ENCODE results near the gene HMGXB3.
A peak's percentile ranks its signal among the peaks of the same experiment; 100 is the strongest.

HMGXB3 gene

DNA sequence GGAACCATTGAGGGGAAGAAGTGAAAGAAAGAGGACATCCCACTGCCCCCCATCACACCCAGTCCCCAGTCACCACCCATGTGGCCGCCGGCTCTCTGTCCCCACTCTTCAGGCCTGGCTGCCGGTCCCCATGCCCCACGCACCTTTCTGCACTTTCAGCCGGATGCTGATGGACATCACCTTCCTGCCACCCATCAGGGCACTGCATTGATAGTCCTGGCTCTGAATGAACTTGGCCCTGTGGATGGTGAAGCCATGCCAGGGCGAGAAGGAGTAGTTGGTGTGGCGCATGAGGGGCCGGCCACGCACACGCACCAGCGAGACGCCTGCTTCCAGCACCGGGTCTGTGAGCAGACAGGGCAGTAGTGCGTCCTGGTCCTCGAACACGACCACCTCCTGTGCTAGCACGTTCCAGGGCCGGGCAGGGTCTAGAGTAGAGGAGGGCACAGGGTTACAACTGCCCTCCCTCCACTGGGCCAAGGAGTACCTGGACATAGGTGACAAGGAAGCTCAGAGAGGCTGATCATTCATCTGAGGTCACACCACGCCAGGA is 79.4 kb downstream of the HMGXB3 start:
- no peak for DNase-seq (ENCODE audit: low read depth in 1 of 2, low spot score in 1 of 2)

DNA sequence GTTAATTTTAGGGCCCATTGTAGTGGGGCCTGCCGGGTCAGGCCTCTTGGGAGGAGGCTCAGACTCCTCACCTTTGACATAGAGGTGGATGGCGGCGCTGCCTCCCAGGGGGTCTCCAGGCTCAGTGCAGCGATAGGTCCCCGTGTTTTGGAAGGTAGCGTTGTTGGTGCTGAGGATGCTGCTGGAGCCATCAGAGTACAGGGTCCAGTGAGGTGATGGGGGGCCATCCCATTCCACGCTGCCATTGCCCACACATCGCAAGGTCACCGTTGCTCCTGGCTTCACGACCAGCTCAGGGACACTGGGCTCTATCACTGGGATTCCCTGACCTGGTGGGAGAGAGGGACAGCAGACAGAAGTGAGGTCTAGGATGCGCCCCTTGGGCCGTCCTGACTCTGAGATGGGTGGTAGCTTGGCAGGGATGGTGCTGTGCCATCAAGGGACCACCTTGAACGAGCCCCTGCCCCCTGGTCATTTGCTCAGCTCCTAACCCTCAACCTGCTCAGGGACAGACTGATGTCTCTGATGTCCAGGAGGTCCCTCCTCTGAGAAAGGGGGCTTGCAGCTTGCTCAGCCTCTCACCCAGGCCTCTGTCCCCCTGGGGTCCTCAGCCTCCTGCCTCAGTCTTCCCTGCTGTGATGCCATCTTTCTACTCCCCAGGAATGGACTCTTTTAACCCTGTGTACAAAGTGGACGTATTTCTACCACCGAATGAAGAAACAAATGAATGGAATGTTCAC is 80.3 kb downstream of the HMGXB3 start:
- no peak overlapping the region for H3K27ac ChIP-seq (replicated peaks)
- TF ChIP-seq, protein P1, sequence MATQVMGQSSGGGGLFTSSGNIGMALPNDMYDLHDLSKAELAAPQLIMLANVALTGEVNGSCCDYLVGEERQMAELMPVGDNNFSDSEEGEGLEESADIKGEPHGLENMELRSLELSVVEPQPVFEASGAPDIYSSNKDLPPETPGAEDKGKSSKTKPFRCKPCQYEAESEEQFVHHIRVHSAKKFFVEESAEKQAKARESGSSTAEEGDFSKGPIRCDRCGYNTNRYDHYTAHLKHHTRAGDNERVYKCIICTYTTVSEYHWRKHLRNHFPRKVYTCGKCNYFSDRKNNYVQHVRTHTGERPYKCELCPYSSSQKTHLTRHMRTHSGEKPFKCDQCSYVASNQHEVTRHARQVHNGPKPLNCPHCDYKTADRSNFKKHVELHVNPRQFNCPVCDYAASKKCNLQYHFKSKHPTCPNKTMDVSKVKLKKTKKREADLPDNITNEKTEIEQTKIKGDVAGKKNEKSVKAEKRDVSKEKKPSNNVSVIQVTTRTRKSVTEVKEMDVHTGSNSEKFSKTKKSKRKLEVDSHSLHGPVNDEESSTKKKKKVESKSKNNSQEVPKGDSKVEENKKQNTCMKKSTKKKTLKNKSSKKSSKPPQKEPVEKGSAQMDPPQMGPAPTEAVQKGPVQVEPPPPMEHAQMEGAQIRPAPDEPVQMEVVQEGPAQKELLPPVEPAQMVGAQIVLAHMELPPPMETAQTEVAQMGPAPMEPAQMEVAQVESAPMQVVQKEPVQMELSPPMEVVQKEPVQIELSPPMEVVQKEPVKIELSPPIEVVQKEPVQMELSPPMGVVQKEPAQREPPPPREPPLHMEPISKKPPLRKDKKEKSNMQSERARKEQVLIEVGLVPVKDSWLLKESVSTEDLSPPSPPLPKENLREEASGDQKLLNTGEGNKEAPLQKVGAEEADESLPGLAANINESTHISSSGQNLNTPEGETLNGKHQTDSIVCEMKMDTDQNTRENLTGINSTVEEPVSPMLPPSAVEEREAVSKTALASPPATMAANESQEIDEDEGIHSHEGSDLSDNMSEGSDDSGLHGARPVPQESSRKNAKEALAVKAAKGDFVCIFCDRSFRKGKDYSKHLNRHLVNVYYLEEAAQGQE (IDR thresholded peaks at IDR 0.05; ENCODE audit: insufficient replicate concordance, low read depth): no peak
- no peak for TF ChIP-seq POLR2AphosphoS5 (IDR thresholded peaks at IDR 0.05; ENCODE audit: low read depth)
- no peak for TF ChIP-seq CTCF (IDR thresholded peaks at IDR 0.05; ENCODE audit: insufficient read depth, low read length)
- no peak for TF ChIP-seq SPI1 (IDR thresholded peaks at IDR 0.05; ENCODE audit: borderline replicate concordance, low read depth)
- no peak for TF ChIP-seq GABPA (IDR thresholded peaks at IDR 0.05; ENCODE audit: low read depth)
- H3K4me3 ChIP-seq (replicated peaks; ENCODE audit: insufficient read depth, low read length): no peak overlapping the region
- DNase-seq (ENCODE audit: low read depth in 1 of 2, low spot score in 1 of 2): no peak
- H3K27me3 ChIP-seq (ENCODE audit: insufficient read depth, poor library complexity, severe bottlenecking): no peaks in the 10 kb centered on the region

More for the DNA sequence above, 79.4 kb downstream of the HMGXB3 start:
- Histone ChIP-seq H3K27ac (replicated peaks) (no peak overlapping the region), H3K4me3 (replicated peaks; ENCODE audit: insufficient read depth, low read length) (no peak overlapping the region), H3K27me3 (ENCODE audit: insufficient read depth, poor library complexity, severe bottlenecking) (no peaks in the 10 kb centered on the region)
- no peak for TF ChIP-seq GABPA (IDR thresholded peaks at IDR 0.05; ENCODE audit: low read depth)
- no peak for TF ChIP-seq CTCF (IDR thresholded peaks at IDR 0.05; ENCODE audit: insufficient read depth, low read length)
- TF ChIP-seq POLR2AphosphoS5 (IDR thresholded peaks at IDR 0.05; ENCODE audit: low read depth): no peak
- no peak for TF ChIP-seq SPI1 (IDR thresholded peaks at IDR 0.05; ENCODE audit: borderline replicate concordance, low read depth)

DNA sequence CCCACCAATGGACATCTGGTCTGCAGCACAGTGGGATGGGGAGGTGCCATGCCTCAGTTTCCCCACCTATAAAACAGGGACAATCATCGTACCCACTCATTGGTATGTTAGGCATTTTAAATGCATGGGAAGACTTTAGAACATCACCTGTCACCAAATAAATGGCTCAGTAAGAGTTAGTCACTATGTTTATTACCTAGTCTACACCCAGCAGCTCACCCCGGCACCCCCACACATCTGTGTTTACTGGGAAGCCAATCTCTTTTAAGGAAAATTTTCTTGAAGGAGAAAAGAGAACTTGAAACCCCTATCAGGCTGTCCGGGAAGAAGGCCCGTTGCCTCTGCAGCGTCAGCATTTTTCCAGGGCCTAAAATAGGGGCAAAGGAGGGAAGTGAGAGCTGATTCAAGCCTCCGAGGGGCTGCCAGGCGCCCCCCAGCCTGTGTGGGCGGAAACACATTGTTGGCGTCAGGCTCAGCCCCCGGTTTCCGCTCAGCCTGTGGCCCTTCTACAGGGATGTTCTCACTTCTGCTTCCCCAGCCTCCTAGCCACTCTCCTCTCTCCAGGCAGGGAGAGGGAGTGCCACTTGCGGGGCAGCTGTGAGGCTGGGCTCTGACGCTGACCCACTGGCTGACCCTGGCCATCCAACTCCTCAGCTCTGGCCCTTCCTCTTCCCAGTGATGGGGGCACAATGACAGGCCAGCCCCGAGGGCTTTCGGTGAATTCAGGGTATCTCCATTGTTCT is 81.2 kb downstream of the HMGXB3 start:
- Histone ChIP-seq H3K27ac (replicated peaks) (no peak overlapping the region), H3K27me3 (ENCODE audit: insufficient read depth, poor library complexity, severe bottlenecking) (no peaks in the 10 kb centered on the region), H3K4me3 (replicated peaks; ENCODE audit: insufficient read depth, low read length) (no peak overlapping the region)
- peak; percentile 70 for DNase-seq (ENCODE audit: low read depth in 1 of 2, low spot score in 1 of 2)
- TF ChIP-seq SPI1 (IDR thresholded peaks at IDR 0.05; ENCODE audit: borderline replicate concordance, low read depth): peak; percentile 75; the same call in 1 of the 2 replicates
- TF ChIP-seq POLR2AphosphoS5 (IDR thresholded peaks at IDR 0.05; ENCODE audit: low read depth): peak; percentile 95
- no peak for TF ChIP-seq CTCF (IDR thresholded peaks at IDR 0.05; ENCODE audit: insufficient read depth, low read length)
- TF ChIP-seq, protein P1 (IDR thresholded peaks at IDR 0.05; ENCODE audit: insufficient replicate concordance, low read depth): no peak
- no peak for TF ChIP-seq GABPA (IDR thresholded peaks at IDR 0.05; ENCODE audit: low read depth)

Data from HL-60 (cell line).